Gastroesophageal sphincter (tissue), 3 donors: ENCODE data around the gene ANO2.

ENCODE experiments used
- CTCF ChIP-seq, 4 experiments: fragments of 200-600 bp in 2 of 4; fragments of 450-650 bp in 2 of 4; sonication (generic) in 1 of 4; IDR thresholded peaks; one replicate each; pipeline ENCODE4 v1.5.1; 2017 to 2019; ENCODE audit warnings: antibody characterized with exemption in 4 of 4, mild to moderate bottlenecking in 2 of 4, moderate library complexity in 2 of 4
- POLR2AphosphoS5 ChIP-seq: sonication (generic); formaldehyde crosslinking; IDR thresholded peaks from one replicate; pipeline ENCODE4 v1.6.1; 2017; ENCODE audit warnings: antibody characterized with exemption

- TF ChIP-seq CTCF (IDR thresholded peaks at IDR 0.05): no peak
- no peak for TF ChIP-seq POLR2AphosphoS5
Measured at GRCh38 chr12:5948696-5949095, 3.6 kb upstream of the ANO2 start.
